LoVo (cell line): Measurements from ENCODE around the gene KIF3C.

Experiments
- DNase-seq: peaks from one replicate; pipeline ENCODE4 v3.0.0-alpha.2; 2016; ENCODE audit warnings: low spot score

Gene KIF3C

GRCh38 chr2:25877431-25878360 lies 104.6 kb downstream of the KIF3C start:
- DNase-seq = peak; percentile 74
